ENCODE measurements around the gene HNMT. TPM values are rescaled to one million over a fixed set of nuclear protein-coding genes. Genes with fewer than 3 reads are reported as not detected.
"Not testable (repeated sequence)": the region's sequence is repeated elsewhere in the genome, so short reads cannot be mapped to it uniquely, and the experiment has no call there.

HNMT gene
- total RNA-seq, 1 donor from 2014 or later = 1.1 TPM

GRCh38 chr2:137969418-137969765 is 5.1 kb downstream of the HNMT start:
- Histone ChIP-seq H3K27me3 (ENCODE audit: control insufficient read depth, insufficient read depth, low read length) (no peaks in the 10 kb centered on the region), H3K36me3 (ENCODE audit: control insufficient read depth, insufficient read depth, low read length) (no peaks in the 10 kb centered on the region), H3K4me3 (ENCODE audit: low read depth, low read length) (no peak overlapping the region)
- FAIRE-seq = no peak
- DNase-seq (ENCODE audit: low read depth) = peak; percentile 96
- no peak for TF ChIP-seq CTCF (IDR thresholded peaks at IDR 0.05; ENCODE audit: insufficient read depth, low read length, severe bottlenecking)

- H3K36me3 ChIP-seq (ENCODE audit: control insufficient read depth, insufficient read depth, low read length) = no peaks in the 10 kb centered on the region
- no peak for FAIRE-seq
- no peak for TF ChIP-seq CTCF (IDR thresholded peaks at IDR 0.05; ENCODE audit: insufficient read depth, low read length, severe bottlenecking)
- no peak overlapping the region for H3K4me3 ChIP-seq (ENCODE audit: low read depth, low read length)
- no peaks in the 10 kb centered on the region for H3K27me3 ChIP-seq (ENCODE audit: control insufficient read depth, insufficient read depth, low read length)
- no peak for DNase-seq (ENCODE audit: low read depth)
Observed at GRCh38 chr2:137969876-137970275, 5.6 kb downstream of the HNMT start.

GRCh38 chr2:137971259-137971658 is 7.0 kb downstream of the HNMT start:
- not testable (repeated sequence) for FAIRE-seq; DNase-seq (ENCODE audit: low read depth); H3K4me3 ChIP-seq (ENCODE audit: low read depth, low read length); H3K27me3 ChIP-seq (ENCODE audit: control insufficient read depth, insufficient read depth, low read length); H3K36me3 ChIP-seq (ENCODE audit: control insufficient read depth, insufficient read depth, low read length)

- DNase-seq (ENCODE audit: low read depth) (no peak), FAIRE-seq (no peak)
- Histone ChIP-seq H3K27me3 (ENCODE audit: control insufficient read depth, insufficient read depth, low read length) (no peaks in the 10 kb centered on the region), H3K4me3 (ENCODE audit: low read depth, low read length) (no peak overlapping the region), H3K36me3 (ENCODE audit: control insufficient read depth, insufficient read depth, low read length) (no peaks in the 10 kb centered on the region)
- TF ChIP-seq CTCF (IDR thresholded peaks at IDR 0.05; ENCODE audit: insufficient read depth, low read length, severe bottlenecking) = no peak
Observed at GRCh38 chr2:137973280-137973679, 9.0 kb downstream of the HNMT start.

- no peak for TF ChIP-seq CTCF (IDR thresholded peaks at IDR 0.05; ENCODE audit: insufficient read depth, low read length, severe bottlenecking)
- FAIRE-seq (no peak), DNase-seq (ENCODE audit: low read depth) (peak; percentile 90)
- Histone ChIP-seq H3K4me3 (ENCODE audit: low read depth, low read length) (no peak overlapping the region), H3K36me3 (ENCODE audit: control insufficient read depth, insufficient read depth, low read length) (no peaks in the 10 kb centered on the region), H3K27me3 (ENCODE audit: control insufficient read depth, insufficient read depth, low read length) (no peaks in the 10 kb centered on the region)
Observed at GRCh38 chr2:137975280-137976271, 11.3 kb downstream of the HNMT start.

- Histone ChIP-seq H3K36me3 (ENCODE audit: control insufficient read depth, insufficient read depth, low read length) (no peaks in the 10 kb centered on the region), H3K4me3 (ENCODE audit: low read depth, low read length) (no peak overlapping the region), H3K27me3 (ENCODE audit: control insufficient read depth, insufficient read depth, low read length) (no peaks in the 10 kb centered on the region)
- DNase-seq (ENCODE audit: low read depth) (peak; percentile 51), FAIRE-seq (no peak)
- TF ChIP-seq CTCF (IDR thresholded peaks at IDR 0.05; ENCODE audit: insufficient read depth, low read length, severe bottlenecking) = no peak
Observed at GRCh38 chr2:137976274-137976673, 12.0 kb downstream of the HNMT start.

Measured in bronchial epithelial cell (primary cell).